GM18505 (cell line): ENCODE data around the gene RAB24.

Experiments used
- ATAC-seq: cut with Tn5 transposase; IDR thresholded peaks from one replicate; pipeline ENCODE4 v1.9.1; 2021; ENCODE audit not compliant: unreplicated experiment
- POLR2A ChIP-seq: IDR thresholded peaks from 4 replicates; pipeline ENCODE4 v1.6.1; 2011; ENCODE audit warnings: borderline replicate concordance; ENCODE audit not compliant: insufficient read depth, insufficient read length; ENCODE audit errors: extremely low read depth

RAB24 gene

DNA sequence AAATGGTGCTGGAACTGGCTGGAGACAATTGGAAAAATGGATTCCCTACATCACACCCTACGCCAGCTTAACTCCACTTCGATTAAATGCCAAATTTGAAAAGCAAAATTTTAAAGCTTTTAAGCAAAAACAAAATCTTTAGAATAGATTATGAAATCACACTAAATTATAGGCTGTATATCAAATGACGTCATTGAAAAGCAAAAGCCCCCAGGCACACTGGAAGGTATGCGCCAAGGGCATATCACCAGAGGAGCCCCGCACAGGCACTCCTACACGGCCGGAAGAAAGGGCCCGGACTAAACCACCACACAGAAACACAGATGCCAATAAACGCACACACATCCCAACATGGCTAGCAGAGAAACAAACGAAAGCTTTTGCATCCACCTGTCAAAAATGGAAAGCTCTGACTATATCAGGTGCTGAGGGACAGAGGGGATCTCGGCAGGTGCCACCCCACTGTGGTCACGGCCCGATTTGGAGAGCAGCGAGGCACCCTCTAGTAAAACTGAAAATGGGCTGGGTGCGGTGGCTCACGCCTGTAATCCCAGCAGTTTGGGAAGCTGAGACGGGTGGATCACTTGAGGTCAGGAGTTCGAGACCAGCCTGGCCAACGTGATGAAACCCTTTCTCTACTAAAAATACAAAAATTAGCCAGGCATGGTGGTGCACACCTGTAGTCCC, 25.2 kb upstream of the RAB24 start:
- ATAC-seq, result no peak
- TF ChIP-seq POLR2A, result no peak

DNA sequence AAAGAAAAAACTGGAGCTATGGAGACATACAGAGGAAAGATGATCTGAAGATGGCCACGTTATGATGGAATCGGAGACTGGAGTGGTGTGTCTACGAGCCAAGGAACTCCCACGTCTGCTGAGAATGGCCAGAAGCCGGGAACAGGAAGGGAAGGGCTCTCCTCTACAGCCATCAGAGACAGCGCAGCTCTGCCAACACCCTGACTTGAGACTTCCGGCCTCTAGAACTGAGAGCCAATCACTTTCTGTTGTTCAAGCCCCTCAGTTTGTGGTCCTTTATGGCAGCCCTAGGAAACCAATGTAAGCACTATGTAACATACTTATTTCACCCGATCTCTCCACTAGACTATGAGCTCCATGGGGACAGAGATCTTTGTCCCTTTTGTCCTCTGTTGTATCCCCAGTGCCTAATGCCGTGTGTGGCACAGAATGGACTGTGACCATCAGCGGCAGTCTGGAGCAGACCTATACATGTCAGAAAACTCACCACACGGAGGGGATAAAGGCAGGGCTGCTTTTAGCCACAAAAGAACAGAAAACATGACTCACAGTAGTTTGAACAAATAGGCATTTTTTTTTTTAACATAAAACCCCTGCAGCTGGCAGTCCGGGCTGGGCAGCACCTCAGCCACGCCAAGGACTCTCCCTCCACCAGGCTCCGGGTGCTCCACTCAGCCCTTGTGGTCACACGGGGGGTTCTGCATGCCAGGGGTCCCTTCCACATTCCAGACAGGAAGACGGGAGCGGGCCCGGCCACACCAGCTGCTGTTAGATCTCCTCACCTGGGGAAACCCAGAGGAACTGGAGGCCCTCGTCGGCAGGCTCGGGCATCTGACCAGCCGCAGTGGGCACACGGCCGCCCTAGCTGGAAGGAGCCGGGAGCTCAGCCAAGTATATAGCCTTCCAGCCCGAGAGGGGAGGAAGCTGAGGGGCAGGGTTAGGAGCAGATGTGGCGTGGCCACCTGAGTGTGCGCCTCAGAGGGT, 24.3 kb upstream of the RAB24 start:
- no peak for ATAC-seq

DNA sequence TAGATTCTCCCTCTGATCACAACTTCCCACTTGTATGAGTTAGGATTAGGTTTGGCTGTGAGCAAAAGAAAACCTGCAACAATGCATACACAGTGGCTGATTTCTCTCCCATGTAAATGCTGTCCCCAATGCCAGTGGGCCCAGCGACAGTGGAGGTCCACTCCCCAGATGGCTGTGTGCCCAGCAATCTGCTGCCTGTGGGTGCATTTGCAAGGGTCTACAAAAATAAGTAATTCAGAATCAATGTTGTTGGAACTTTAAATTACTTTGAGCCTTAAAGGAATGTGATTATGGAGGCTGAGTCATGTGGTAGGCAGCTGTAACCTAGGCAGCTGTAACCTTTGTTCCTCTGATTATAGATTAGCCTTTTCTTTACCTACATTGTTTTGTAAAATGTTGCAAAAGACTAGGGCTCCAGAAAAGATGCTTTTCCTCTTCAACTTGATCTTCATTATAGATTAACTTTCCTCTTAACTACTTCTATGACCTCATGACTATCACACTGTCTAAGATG, 22.4 kb upstream of the RAB24 start:
- no peak for ATAC-seq
- no peak for TF ChIP-seq POLR2A

More for the DNA sequence above, 24.3 kb upstream of the RAB24 start:
- TF ChIP-seq POLR2A, result no peak

DNA sequence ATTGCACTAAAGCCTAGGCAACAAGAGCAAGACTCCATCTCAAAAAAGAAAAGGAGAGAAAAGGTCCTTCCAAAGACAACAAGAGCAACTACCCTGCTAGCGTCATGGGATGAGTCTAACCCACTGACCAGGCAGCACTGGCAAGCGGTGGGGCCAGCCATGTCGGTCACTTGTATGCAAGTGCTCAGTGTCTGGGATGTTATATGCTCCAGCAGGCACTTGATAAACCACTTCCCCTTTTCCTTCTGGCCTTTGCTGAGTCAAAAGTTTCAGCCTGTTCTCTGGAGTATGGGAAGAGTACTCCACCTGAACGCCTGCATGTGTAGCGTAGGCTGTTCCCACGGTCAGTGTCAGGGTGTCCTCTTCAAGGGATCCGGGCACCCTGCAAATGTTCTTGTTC, 17.4 kb upstream of the RAB24 start:
- no peak for ATAC-seq
- TF ChIP-seq POLR2A, result no peak

DNA sequence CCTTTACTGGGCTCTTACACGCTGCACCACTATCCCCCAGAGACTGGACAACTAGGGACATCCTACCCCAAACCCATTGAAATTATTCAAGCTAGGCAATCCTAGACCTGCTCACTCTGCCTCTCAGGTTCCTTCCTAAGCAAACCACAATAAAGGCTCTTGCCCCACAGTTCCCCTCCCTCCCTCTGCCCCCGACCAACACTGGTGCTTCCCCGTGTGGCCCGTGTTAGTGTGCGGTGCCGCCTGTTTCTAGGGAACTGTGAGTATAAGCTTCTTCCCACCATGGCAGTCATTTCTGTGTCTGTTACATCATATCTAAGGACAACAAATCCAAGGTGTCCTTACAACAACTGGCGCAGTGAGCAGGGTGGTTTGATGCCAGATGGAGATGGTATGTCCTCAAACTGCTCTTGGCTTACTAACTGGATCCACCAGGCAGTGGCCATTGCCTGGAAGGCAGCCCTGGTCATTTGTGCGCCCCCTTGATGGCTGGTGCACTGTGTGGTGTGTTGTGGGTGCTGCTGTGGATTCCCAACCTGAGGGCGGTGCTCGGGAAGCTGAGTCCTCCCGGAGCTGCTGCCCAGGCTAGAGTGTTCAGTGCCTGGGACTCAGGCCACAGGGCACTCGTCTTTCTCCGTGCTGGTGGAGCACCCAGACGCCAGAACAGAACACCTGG, 16.5 kb upstream of the RAB24 start:
- ATAC-seq, result no peak
- no peak for TF ChIP-seq POLR2A

DNA sequence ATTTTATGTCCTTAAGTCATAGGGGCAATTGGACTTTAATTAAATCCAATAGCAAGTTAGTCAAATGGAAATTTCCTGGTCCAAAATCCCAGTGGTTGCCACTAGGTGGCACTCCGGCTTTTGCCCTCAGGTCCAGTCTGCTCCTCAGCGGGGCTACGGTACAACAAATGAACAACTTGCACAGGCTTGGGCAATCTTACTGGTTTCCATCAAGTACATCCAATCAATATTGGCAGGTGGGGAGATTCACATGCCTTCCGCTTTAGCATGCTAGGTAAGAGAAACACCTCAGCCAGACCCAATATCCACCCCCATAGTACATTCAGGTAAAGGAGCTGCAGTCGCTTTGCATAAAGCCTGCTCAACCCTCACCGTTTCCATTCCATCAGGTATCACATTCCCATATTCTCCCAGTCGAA, 14.4 kb upstream of the RAB24 start:
- no peak for TF ChIP-seq POLR2A
- no peak for ATAC-seq

DNA sequence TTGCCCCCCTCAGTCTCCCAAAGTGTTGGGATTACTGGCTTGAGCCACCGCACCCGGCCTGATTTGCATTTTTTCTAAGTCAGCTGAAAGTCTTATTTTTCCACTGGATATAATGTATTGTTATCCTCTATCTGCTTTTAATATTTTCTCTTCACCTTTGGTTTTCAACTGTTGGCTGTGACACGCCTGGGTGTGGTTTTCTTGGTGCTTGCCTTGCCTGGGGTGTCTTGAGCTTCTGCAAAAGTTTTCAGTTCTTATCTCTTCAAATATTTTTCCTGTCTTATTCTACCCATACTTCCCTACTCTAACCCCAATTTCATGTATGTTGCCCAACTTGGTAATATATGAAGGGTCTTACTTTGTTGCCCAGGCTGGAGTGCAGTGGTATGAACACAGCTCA, 12.5 kb upstream of the RAB24 start:
- ATAC-seq, result no peak
- TF ChIP-seq POLR2A, result no peak

DNA sequence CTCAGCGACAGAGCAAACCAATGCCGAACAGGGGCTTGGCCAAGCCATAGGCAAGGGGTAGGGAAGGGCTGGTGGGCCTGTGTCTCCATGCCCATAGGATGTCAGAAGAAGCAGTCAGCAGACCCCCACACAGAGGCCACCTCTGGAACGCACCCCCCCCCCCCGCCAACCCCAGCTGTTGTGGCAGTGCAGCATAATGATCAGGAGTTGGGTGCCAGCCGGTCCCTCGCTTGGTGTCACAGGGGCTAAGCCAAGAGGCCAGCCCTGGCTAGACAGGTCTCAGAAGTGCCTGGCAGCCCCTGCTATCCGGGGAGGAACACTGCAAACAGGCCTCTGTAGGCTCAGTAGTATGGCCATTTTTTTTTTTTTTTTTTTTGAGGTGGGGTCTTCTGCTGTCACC, 11.9 kb upstream of the RAB24 start:
- no peak for TF ChIP-seq POLR2A
- ATAC-seq, result no peak

DNA sequence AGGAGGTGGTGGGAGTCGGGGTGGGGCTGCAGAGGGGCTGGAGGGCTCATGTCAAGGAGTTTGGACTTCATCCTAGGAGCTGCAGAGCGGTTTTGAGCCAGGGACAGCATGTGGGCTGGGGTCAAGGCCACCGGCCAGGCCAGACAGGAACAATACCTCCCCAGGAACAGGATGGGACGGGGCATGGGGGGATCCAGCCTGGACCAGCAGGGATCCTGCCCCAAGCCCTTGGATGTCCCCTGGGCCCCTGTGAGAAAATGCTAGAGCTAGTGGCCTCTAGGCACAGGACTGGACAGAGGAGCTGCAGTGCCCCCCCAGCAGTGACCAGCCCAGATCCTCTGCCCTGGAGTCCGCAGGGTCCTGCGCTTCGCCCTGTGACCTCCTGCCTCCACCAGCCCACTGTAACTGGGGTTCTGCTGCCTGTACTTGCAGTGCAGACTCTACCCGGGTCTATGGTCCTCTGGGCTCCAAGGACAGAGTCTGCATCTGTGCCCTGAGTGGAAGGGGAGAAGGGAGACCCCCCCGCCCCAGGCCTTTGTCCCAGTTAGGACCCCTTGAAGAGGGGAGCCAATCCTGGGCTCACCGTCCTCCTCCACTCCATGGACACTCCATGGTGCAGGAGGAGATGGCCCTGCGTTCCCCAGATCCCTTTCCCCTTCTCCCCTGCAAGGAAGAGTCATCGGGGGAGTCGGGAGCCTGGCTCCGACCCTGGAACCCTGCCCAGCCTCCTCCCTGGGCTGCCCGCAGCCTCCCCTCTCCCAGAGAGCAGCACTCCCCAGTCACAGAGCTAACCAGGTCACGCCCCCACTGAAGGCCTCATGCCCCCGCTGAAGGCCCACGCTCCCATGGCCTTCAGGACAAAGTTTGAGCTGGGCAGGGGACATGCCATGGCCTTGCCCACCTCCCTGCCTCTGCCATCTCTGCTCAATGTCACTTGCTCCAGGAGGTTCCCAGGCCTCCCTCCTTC, 11.1 kb upstream of the RAB24 start:
- ATAC-seq, result no peak
- no peak for TF ChIP-seq POLR2A

DNA sequence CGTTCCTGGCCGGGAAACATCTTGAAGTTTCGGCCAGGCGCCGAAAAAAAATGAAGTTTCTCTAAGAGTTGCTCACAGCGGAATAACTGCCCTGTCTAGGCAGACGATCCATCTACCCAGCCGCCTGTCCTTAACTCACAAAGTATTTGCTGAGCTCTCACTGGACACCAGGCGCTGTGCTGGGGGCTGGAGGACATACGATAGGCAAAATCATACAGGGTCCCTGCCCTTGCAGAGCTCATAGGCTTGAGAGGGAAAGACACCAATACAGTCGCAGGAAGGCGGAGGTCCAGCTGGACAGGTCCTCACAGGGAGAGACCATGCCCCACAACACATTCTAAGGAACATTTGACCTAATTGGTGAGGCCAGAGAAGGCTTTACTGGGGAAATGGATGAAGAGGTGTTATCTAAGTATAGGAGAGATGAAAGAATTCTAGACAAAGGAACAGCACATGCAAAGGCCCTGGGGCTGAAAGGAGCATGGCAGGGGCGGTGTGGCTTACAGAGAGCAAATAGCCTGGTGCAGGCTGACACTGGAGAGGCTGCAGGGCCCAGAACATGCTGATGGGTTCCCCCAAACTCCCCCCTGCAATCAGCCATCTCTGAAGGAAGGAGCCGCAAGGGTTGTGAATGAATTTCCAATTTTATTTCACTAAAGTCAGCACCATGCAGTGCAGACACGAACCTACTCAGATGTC, 10.2 kb upstream of the RAB24 start:
- TF ChIP-seq POLR2A, result no peak
- no peak for ATAC-seq

DNA sequence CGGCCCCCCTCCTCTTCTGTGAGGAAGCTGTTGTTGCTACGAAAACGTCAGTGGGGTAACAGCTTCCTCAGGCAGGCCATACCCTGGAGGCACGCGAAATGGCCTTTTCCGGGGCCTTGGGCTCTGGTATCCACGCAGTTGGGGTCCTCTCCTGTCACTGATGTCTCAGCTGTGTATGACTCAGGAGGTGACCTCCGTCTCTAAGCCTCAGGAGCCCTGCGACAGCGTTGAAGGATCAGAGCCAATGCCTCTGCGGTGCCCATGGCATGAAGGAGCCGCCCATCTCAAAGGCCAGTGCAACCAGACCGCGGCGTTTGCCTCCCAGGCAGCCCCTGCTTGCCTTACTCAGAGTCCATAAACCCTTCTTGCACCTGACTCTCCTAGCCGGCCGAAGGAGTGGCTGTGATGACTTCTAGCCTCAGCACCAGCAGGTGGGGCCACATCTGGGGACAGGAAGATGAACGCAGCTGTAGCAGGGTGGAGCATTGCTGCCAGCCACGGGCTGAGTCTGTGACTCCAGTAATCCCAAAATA, 9.2 kb upstream of the RAB24 start:
- ATAC-seq, result peak; percentile 24
- TF ChIP-seq POLR2A, result no peak
